GM18499 (cell line): ENCODE measurements around the gene PHACTR1.

Source experiments
- ATAC-seq: cut with Tn5 transposase; IDR thresholded peaks from one replicate; pipeline ENCODE4 v1.9.1; 2021; ENCODE audit warnings: moderate number of reproducible peaks; ENCODE audit not compliant: insufficient read depth, unreplicated experiment

Gene PHACTR1

GRCh38 chr6:13289789-13290318 lies 573.3 kb downstream of the PHACTR1 start:
- ATAC-seq = no peak

GRCh38 chr6:13290335-13290734 lies 573.8 kb downstream of the PHACTR1 start:
- no peak for ATAC-seq

GRCh38 chr6:13292774-13293173 lies 576.2 kb downstream of the PHACTR1 start:
- ATAC-seq = no peak

GRCh38 chr6:13294499-13295069 lies 578.0 kb downstream of the PHACTR1 start:
- ATAC-seq = no peak

- ATAC-seq = no peak
These were observed 579.0 kb downstream of the PHACTR1 start for GRCh38 chr6:13295576-13295975.

GRCh38 chr6:13296536-13296997 lies 580.0 kb downstream of the PHACTR1 start:
- no peak for ATAC-seq

- no peak for ATAC-seq
These were observed 580.8 kb downstream of the PHACTR1 start for GRCh38 chr6:13297391-13297790.

GRCh38 chr6:13298446-13298845 lies 581.9 kb downstream of the PHACTR1 start:
- no peak for ATAC-seq

GRCh38 chr6:13299403-13299821 lies 582.8 kb downstream of the PHACTR1 start:
- no peak for ATAC-seq

GRCh38 chr6:13299918-13300317 lies 583.4 kb downstream of the PHACTR1 start:
- ATAC-seq = no peak

- no peak for ATAC-seq
These were observed 584.4 kb downstream of the PHACTR1 start for GRCh38 chr6:13300643-13301590.

- no peak for ATAC-seq
These were observed 585.7 kb downstream of the PHACTR1 start for GRCh38 chr6:13302291-13302690.

- peak; percentile 66 for ATAC-seq
These were observed 586.4 kb downstream of the PHACTR1 start for GRCh38 chr6:13302751-13303667.

GRCh38 chr6:13303668-13304017 lies 587.1 kb downstream of the PHACTR1 start:
- ATAC-seq = peak; percentile 30

GRCh38 chr6:13304101-13304500 lies 587.5 kb downstream of the PHACTR1 start:
- no peak for ATAC-seq

GRCh38 chr6:13304580-13305260 lies 588.2 kb downstream of the PHACTR1 start:
- peak; percentile 38 for ATAC-seq

GRCh38 chr6:13305288-13305687 lies 588.7 kb downstream of the PHACTR1 start:
- no peak for ATAC-seq

GRCh38 chr6:13305791-13306190 lies 589.2 kb downstream of the PHACTR1 start:
- ATAC-seq = no peak

GRCh38 chr6:13307508-13307995 lies 591.0 kb downstream of the PHACTR1 start:
- ATAC-seq = no peak

- ATAC-seq = no peak
These were observed 591.8 kb downstream of the PHACTR1 start for GRCh38 chr6:13308332-13308731.
